Endothelial cell of umbilical vein (primary cell): ENCODE results near the gene CD40. TPM values are rescaled to one million over a fixed set of nuclear protein-coding genes. Genes with fewer than 3 reads are reported as not detected.

Source experiments
- BruUV-seq: library from RNA; stranded (reverse); fragments of 400-500 nt; replicated peaks from 2 replicates; lab custom pipeline; 2021; lab: Mats Ljungman, UMichigan
- CTCF ChIA-PET: fragments of 300-600, 350-600 bp; sonication (Branson Sonifier 250); formaldehyde crosslinking; loops from one replicate; lab custom pipeline; 2021; ENCODE audit warnings: antibody characterized with exemption, inconsistent platforms; lab: Charles Lee
- POLR2A ChIA-PET: fragments of 300-600, 350-600 bp; sonication (Branson Sonifier 250); formaldehyde crosslinking; loops from one replicate; lab custom pipeline; 2021; ENCODE audit warnings: antibody characterized with exemption, inconsistent platforms; lab: Charles Lee
- DNase-seq: peaks from one replicate; pipeline ENCODE4 v3.0.0-alpha.2; 2011; ENCODE audit warnings: low read depth, low spot score
- FAIRE-seq: peaks from 2 replicates; lab custom pipeline; 2011; peaks lifted over from hg19 to GRCh38; lab: Jason Lieb, UNC
- H2AFZ ChIP-seq: 2 replicates; pipeline ENCODE4 v1.6.0; 2012; ENCODE audit warnings: low read depth, low read length, control low read depth, inconsistent platforms
- H3K27ac ChIP-seq: 2 replicates; pipeline ENCODE4 v1.5.1; 2011; ENCODE audit warnings: low read depth, mild to moderate bottlenecking, control low read depth, low read length, moderate library complexity; ENCODE audit not compliant: insufficient read depth
- H3K27me3 ChIP-seq, 2 experiments: 2 replicates each; pipeline versions ENCODE4 v1.6.0 to v1.6.1; 2011; ENCODE audit warnings: low read length in 2 of 2, mixed read lengths in 1 of 2; ENCODE audit not compliant: control insufficient read depth in 2 of 2, insufficient read depth in 2 of 2
- H3K36me3 ChIP-seq, 2 experiments: 2 replicates in 1 of 2; 3 replicates in 1 of 2; pipeline ENCODE4 v1.5.1; 2011; ENCODE audit warnings: low read length in 2 of 2, mild to moderate bottlenecking in 1 of 2, moderate library complexity in 1 of 2; ENCODE audit not compliant: control insufficient read depth in 2 of 2, insufficient read depth in 2 of 2; ENCODE audit errors: extremely low read depth in 1 of 2
- H3K4me1 ChIP-seq: 3 replicates; pipeline ENCODE4 v1.5.1; 2011; ENCODE audit warnings: mild to moderate bottlenecking, low read length; ENCODE audit not compliant: control insufficient read depth, insufficient read depth; ENCODE audit errors: extremely low read depth
- H3K4me2 ChIP-seq: 2 replicates; pipeline ENCODE4 v1.6.1; 2011; ENCODE audit warnings: low read length, control low read depth, mixed read lengths; ENCODE audit not compliant: insufficient read depth
- H3K4me3 ChIP-seq, 3 experiments: fragments of 200-600 bp in 1 of 3; sonication (generic), shearing (Covaris generic) in 1 of 3; replicated peaks in 1 of 3; 2 replicates each; pipeline ENCODE4 v1.5.1; 2011 to 2016; ENCODE audit warnings: control low read depth in 3 of 3, low read length in 3 of 3, mild to moderate bottlenecking in 2 of 3, inconsistent platforms in 1 of 3, low read depth in 1 of 3, moderate library complexity in 1 of 3; ENCODE audit not compliant: insufficient read depth in 1 of 3
- H3K79me2 ChIP-seq: 2 replicates; pipeline ENCODE4 v1.6.0; 2012; ENCODE audit warnings: low read length, inconsistent platforms; ENCODE audit not compliant: control insufficient read depth, insufficient read depth
- H3K9ac ChIP-seq: replicated peaks from 2 replicates; pipeline ENCODE3; 2011; ENCODE audit warnings: low read length, control low read depth; ENCODE audit not compliant: insufficient read depth; ENCODE audit errors: extremely low read depth
- H3K9me1 ChIP-seq: replicated peaks from 3 replicates; pipeline ENCODE4 v1.6.0; 2011; ENCODE audit warnings: mild to moderate bottlenecking, low read length; ENCODE audit not compliant: control insufficient read depth, insufficient read depth; ENCODE audit errors: extremely low read depth
- H3K9me3 ChIP-seq: replicated peaks from 2 replicates; pipeline ENCODE4 v1.5.1; 2012; ENCODE audit warnings: low read length, inconsistent platforms; ENCODE audit not compliant: control insufficient read depth, insufficient read depth
- H4K20me1 ChIP-seq: replicated peaks from 2 replicates; pipeline ENCODE3; 2011; ENCODE audit warnings: mild to moderate bottlenecking, low read length; ENCODE audit not compliant: control insufficient read depth, insufficient read depth; ENCODE audit errors: extremely low read depth
- CTCF ChIP-seq, 2 donors: IDR thresholded peaks; 1 replicate in 1 of 2; 2 replicates in 1 of 2; pipeline ENCODE4 v1.5.1; 2011; ENCODE audit warnings: low read length in 2 of 2, mild to moderate bottlenecking in 2 of 2, moderate library complexity in 2 of 2, control low read depth in 1 of 2, inconsistent platforms in 1 of 2, low read depth in 1 of 2; ENCODE audit not compliant: insufficient read depth in 1 of 2; ENCODE audit errors: extremely low read depth in 1 of 2
- EZH2 ChIP-seq: IDR thresholded peaks from 2 replicates; pipeline ENCODE4 v1.6.1; 2012; ENCODE audit warnings: borderline replicate concordance, low read depth, mild to moderate bottlenecking, moderate library complexity, low read length, inconsistent platforms; ENCODE audit not compliant: severe bottlenecking
- FOS ChIP-seq: IDR thresholded peaks from 2 replicates; pipeline ENCODE4 v1.6.1; 2011; ENCODE audit warnings: mild to moderate bottlenecking, low read length, moderate library complexity, borderline replicate concordance; ENCODE audit not compliant: insufficient read depth
- GATA2 ChIP-seq: IDR thresholded peaks from 2 replicates; pipeline ENCODE4 v1.7.0; 2011; ENCODE audit warnings: low read depth, mild to moderate bottlenecking, moderate library complexity, mixed read lengths, low read length; ENCODE audit not compliant: insufficient read length, insufficient read depth
- JUN ChIP-seq: IDR thresholded peaks from 2 replicates; pipeline ENCODE4 v1.6.1; 2011; ENCODE audit warnings: borderline replicate concordance, low read depth; ENCODE audit not compliant: insufficient read length, insufficient read depth
- MAX ChIP-seq: IDR thresholded peaks from 2 replicates; pipeline ENCODE4 v1.6.1; 2011; ENCODE audit not compliant: insufficient read depth, insufficient read length
- MYC ChIP-seq: IDR thresholded peaks from one replicate; pipeline ENCODE4 v1.6.1; 2011; ENCODE audit warnings: mild to moderate bottlenecking, low read depth, low read length
- POLR2A ChIP-seq: IDR thresholded peaks from 2 replicates; pipeline ENCODE4 v1.6.1; 2012; ENCODE audit warnings: low read depth, mild to moderate bottlenecking, control low read depth, low read length
- POLR2AphosphoS5 ChIP-seq: IDR thresholded peaks from 2 replicates; pipeline ENCODE4 v1.6.1; 2012; ENCODE audit warnings: low read depth, mild to moderate bottlenecking, control low read depth, low read length, moderate library complexity; ENCODE audit not compliant: insufficient read depth
- dilution Hi-C: fragments of 300-500 bp; cut with MboI; formaldehyde crosslinking; loops from one replicate; pipeline ENCODE4 v1.15.0; 2019; ENCODE audit warnings: low sequenced_read_pairs; ENCODE audit not compliant: extremely low pct_ligation_motif_present
- intact Hi-C: fragments of 100-400 bp; cut with micrococcal nuclease; formaldehyde crosslinking; loops from one replicate; pipeline ENCODE4 v1.10.0; 2022
- polyA plus RNA-seq, 4 experiments: library from polyadenylated mRNA; depleted of rRNA in 3 of 4; stranded (reverse) in 3 of 4; unstranded in 1 of 4; fragments of >200 nt; gene quantifications; 2 replicates each; pipeline versions ENCODE4 v1.2.1 to v1.2.3, GENCODE V29; 2011 to 2012; ENCODE audit warnings: missing spikeins in 1 of 4
- total RNA-seq: library from RNA; stranded (reverse); gene quantifications from 2 replicates; pipeline ENCODE4 v1.2.3, GENCODE V29; 2021

CD40 gene
- total and polyA plus RNA-seq, 2 donors (not counting 3 experiments of a cell fraction or from before 2014, with no cell fraction given), result 36.6 to 38.3 TPM

DNA sequence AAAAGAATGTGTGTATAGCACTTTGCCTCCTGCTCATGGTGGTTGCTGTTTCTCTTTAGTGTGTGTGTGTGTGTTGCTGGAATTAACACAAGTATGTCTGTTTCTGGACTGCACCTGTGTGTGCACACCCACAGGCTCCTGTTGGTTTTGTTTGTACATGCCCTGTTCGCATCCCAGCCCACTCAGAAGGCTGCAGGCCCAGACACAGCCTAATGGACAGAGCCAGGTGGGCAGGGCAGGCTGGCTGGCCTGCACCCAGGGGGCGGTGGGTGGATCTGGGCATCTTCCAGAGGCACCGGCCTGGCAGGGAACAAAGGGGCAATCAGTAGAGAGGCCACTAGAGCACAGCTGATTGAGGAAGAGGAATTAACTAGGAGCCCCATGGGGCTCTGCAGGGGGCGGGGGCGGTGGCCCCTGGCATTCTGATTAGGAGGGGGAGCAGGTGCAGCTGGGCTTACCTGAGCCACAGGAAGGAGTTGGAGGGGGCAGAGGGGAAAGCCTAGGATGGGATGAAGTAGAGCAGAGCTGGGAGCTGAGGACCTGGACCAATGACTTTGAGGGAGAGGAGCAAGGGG is 21.9 kb downstream of the CD40 start:
- peaks cover 3 to 13% of the 10 kb centered on the region in 2 experiments for H3K27me3 ChIP-seq
- H3K4me3 ChIP-seq, result no peak overlapping the region
- DNase-seq (no peak), FAIRE-seq (no peak)
- no peak overlapping the region for H3K27ac ChIP-seq
- POLR2A ChIA-PET, result no interaction called here
- CTCF ChIA-PET, result no interaction called here
- no peak for TF ChIP-seq POLR2A
- no peak for TF ChIP-seq GATA2
- TF ChIP-seq MAX, result no peak
- TF ChIP-seq POLR2AphosphoS5, result no peak
- no peak for TF ChIP-seq EZH2
- no peak for TF ChIP-seq JUN
- no peak for TF ChIP-seq CTCF (IDR thresholded peaks at IDR 0.05; ENCODE audit: extremely low read depth in 1 of 2, insufficient read depth in 1 of 2, low read depth in 1 of 2, low read length in 2 of 2)
- TF ChIP-seq MYC, result no peak
- no peak for TF ChIP-seq FOS
- intact Hi-C loops (no loop called here), dilution Hi-C loops (no loop called here)
- H3K9me3 ChIP-seq, result no peaks in the 10 kb centered on the region
- no peak overlapping the region for H3K9ac ChIP-seq
- H3K9me1 ChIP-seq, result no peaks in the 10 kb centered on the region
- no peaks in the 10 kb centered on the region for H4K20me1 ChIP-seq
- H2AFZ ChIP-seq, result no peak overlapping the region
- no TSS peak for BruUV-seq
- no peaks in the 10 kb centered on the region for H3K79me2 ChIP-seq
- H3K36me3 ChIP-seq, result no peaks in the 10 kb centered on the region
- H3K4me1 ChIP-seq, result no peaks in the 10 kb centered on the region
- no peak overlapping the region for H3K4me2 ChIP-seq
